Cardiac fibroblast (primary cell): ENCODE results near the gene CCNE1.
A peak's percentile ranks its signal among the peaks of the same experiment; 100 is the strongest.

ENCODE experiments used
- DNase-seq, 2 donors: peaks; one replicate each; pipeline versions ENCODE4 v3.0.0 to v3.0.0-alpha.2; 2010; ENCODE audit warnings: low read depth in 2 of 2
- H3K4me3 ChIP-seq, 2 donors: replicated peaks in 1 of 2; 1 replicate in 1 of 2; 2 replicates in 1 of 2; pipeline ENCODE4 v1.5.1; 2011; ENCODE audit warnings: low read depth in 2 of 2, low read length in 2 of 2, mild to moderate bottlenecking in 2 of 2, moderate library complexity in 1 of 2
- CTCF ChIP-seq: IDR thresholded peaks from one replicate; pipeline ENCODE4 v1.5.1; 2011; ENCODE audit warnings: low read depth, mild to moderate bottlenecking, low read length, inconsistent platforms

The CCNE1 gene

GRCh38 chr19:29811125-29812079 is at the start of gene CCNE1:
Gene CCNE1 (plus strand): TSS chr19:29811991. CDS start chr19:29812556, 565 bp downstream.
- H3K4me3 ChIP-seq = peak within 1 kb of the TSS; percentile 52 to 57
- peak; percentile 81 to 92 for DNase-seq
- TF ChIP-seq CTCF = no peak

DNA sequence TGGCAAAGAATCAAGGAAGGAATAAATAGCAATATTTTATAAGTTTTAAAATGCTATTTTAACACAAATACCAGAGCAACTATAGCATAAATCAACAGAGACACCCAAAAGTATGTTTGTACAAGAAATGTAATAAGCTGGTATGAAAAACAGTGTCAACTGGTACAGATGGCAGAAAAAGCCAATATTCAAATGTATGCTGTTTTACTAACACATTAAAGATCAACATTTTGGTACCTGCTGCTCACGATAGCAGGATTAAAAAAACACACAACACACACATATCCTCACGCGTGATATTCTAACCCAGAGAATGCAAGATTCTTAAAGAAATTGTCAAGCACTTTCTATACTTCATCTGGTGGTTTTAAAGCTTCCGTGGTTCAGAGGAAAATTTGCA is 48.6 kb upstream of the CCNE1 start:
- TF ChIP-seq CTCF = no peak
- H3K4me3 ChIP-seq = no peak overlapping the region
- DNase-seq = no peak

DNA sequence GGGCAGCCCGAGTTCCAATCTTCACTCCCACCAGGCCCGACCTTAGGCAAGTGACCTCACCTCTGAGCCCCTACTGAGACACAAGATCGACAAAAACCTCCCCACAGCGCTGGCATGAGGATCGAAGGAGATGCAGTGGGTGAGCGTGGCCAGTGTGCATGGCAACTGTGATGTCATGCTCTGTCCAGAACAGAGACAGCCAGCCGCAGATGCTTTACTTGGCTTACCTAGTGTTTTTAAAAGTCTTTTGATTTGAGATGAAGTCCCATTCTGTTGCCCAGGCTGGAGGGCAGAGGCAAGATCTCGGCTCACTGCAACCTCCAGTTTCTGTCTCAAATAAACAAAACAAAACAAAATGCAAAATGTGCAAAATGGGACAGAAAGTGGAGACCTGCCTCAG is 47.4 kb upstream of the CCNE1 start:
- TF ChIP-seq CTCF = no peak
- DNase-seq = no peak
- H3K4me3 ChIP-seq = no peak overlapping the region

GRCh38 chr19:29766100-29766499 is 45.7 kb upstream of the CCNE1 start:
- DNase-seq = no peak
- no peak for TF ChIP-seq CTCF

DNA sequence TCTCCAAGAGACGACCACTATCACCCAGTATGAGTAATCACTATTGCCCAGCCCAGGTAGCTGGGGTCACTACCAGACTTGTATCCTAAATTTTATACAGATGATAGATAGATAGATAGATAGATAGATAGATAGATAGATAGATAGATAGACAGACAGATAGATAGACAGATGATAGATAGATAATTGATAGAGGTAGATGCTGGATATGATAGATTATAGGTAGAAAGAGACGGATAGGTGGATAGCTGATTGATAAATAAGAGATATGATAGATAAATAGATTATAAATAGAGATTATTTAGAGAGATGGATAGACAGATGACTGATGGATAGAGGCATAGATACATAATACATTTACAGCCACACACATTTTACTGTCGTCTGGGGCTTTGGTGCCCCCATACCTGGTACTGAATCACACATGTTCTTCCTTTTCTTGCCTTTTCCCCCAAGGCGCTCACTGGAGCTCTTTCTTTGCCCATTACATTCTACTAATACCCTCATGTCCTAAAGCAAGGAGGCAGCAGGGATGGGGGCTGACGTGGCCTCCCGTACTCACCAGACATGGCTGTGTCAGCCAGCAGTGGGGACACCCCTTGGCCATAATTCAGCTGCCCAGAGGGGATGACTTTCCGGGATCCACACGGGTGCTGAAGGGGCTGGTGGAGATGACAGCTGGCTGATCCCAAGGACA is 44.6 kb upstream of the CCNE1 start:
- no peak overlapping the region for H3K4me3 ChIP-seq
- no peak for DNase-seq
- no peak for TF ChIP-seq CTCF

More at GRCh38 chr19:29766100-29766499, 45.7 kb upstream of the CCNE1 start:
- no peak overlapping the region for H3K4me3 ChIP-seq

GRCh38 chr19:29768166-29768565 is 43.6 kb upstream of the CCNE1 start:
- TF ChIP-seq CTCF = no peak
- H3K4me3 ChIP-seq = no peak overlapping the region
- no peak for DNase-seq
